Breast epithelium (tissue), 3 donors: ENCODE measurements around the gene ARHGEF2.

Source experiments
- POLR2A ChIP-seq: fragments of 450-650 bp; IDR thresholded peaks from one replicate; pipeline ENCODE4 v1.6.1; 2016; ENCODE audit warnings: antibody characterized with exemption, mild to moderate bottlenecking, moderate library complexity
- TF ChIP-seq, protein P1 (sequence below), 3 donors: fragments of 450-650 bp; IDR thresholded peaks; one replicate each; pipeline ENCODE4 v1.5.1; 2016 to 2017; ENCODE audit warnings: antibody characterized with exemption in 3 of 3, mild to moderate bottlenecking in 3 of 3, moderate library complexity in 3 of 3

DNA sequence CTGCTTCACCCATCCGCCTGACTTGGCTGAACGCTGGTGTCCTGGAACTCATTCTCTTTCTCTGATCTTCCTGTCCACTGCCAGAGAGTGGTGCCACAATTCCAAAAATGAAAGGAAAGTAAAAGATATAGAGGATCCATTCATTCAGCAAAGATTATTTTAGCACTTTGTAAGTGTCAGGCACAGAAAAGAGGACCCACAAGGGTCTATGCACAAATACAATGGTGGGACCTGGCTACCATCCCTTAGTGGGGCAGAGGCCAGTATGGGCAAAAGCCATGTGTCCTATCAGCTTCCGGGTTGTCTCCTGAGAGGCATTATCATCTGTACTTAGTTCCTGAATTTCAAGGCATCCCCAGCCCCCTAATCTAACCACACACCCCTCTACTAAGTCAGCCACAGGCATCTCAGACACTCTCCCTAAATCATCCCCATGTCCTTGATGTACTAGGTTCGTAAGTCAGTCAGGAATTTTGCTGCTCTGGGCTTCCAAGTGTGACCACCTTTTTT, 23.4 kb upstream of the ARHGEF2 start:
- TF ChIP-seq, protein P1, sequence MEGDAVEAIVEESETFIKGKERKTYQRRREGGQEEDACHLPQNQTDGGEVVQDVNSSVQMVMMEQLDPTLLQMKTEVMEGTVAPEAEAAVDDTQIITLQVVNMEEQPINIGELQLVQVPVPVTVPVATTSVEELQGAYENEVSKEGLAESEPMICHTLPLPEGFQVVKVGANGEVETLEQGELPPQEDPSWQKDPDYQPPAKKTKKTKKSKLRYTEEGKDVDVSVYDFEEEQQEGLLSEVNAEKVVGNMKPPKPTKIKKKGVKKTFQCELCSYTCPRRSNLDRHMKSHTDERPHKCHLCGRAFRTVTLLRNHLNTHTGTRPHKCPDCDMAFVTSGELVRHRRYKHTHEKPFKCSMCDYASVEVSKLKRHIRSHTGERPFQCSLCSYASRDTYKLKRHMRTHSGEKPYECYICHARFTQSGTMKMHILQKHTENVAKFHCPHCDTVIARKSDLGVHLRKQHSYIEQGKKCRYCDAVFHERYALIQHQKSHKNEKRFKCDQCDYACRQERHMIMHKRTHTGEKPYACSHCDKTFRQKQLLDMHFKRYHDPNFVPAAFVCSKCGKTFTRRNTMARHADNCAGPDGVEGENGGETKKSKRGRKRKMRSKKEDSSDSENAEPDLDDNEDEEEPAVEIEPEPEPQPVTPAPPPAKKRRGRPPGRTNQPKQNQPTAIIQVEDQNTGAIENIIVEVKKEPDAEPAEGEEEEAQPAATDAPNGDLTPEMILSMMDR (IDR thresholded peaks at IDR 0.05), result no peak
- no peak for TF ChIP-seq POLR2A
